Activated CD4-positive, alpha-beta memory T cell treated with anti-CD3 and anti-CD28 coated beads, Interleukin-2, amount 10 ng/mL, durations not matched to agents 7 days and 5 days (primary cell): ENCODE data around the gene SLC9A9. TPM values are rescaled to one million over a fixed set of nuclear protein-coding genes. Genes with fewer than 3 reads are reported as not detected.

ENCODE experiments used
- CTCF ChIA-PET: fragments of 350-600 bp; sonication (Branson Sonifier 250); formaldehyde crosslinking; loops from one replicate; lab custom pipeline; 2021; ENCODE audit warnings: antibody characterized with exemption, inconsistent platforms; lab: Charles Lee
- POLR2A ChIA-PET: fragments of 350-600 bp; sonication (Branson Sonifier 250); formaldehyde crosslinking; loops from one replicate; lab custom pipeline; 2021; ENCODE audit warnings: antibody characterized with exemption; lab: Charles Lee
- DNase-seq: peaks from one replicate; pipeline ENCODE4 v3.0.0-alpha.2; 2020
- H3K27ac Mint-ChIP-seq: one replicate; pipeline ENCODE4 v1.8.0; 2021; ENCODE audit warnings: mild to moderate bottlenecking, mixed read lengths
- H3K27me3 Mint-ChIP-seq: one replicate; pipeline ENCODE4 v1.8.0; 2021; ENCODE audit warnings: mixed read lengths
- H3K36me3 Mint-ChIP-seq: one replicate; pipeline ENCODE4 v1.8.0; 2021; ENCODE audit warnings: low read depth, mixed read lengths
- H3K4me1 Mint-ChIP-seq: one replicate; pipeline ENCODE4 v1.8.0; 2021; ENCODE audit warnings: mixed read lengths
- H3K4me3 Mint-ChIP-seq: one replicate; pipeline ENCODE4 v1.8.0; 2021; ENCODE audit warnings: mild to moderate bottlenecking, mixed read lengths
- H3K9me3 Mint-ChIP-seq: one replicate; pipeline ENCODE4 v1.8.0; 2021; ENCODE audit warnings: mixed read lengths
- total RNA-seq, 2 experiments: library from RNA; stranded (reverse); gene quantifications; one replicate each; pipeline ENCODE4 v1.2.3, GENCODE V29; 2021

SLC9A9 gene
- total RNA-seq, 2 experiments from 2014 or later: 16.9 to 18.5 TPM

GRCh38 chr3:143237077-143237627 lies 611.1 kb downstream of the SLC9A9 start:
- Mint-ChIP-seq H3K27me3 (peaks cover 2% of the 10 kb centered on the region), H3K36me3 (no peaks in the 10 kb centered on the region), H3K9me3 (no peaks in the 10 kb centered on the region), H3K4me1 (no peaks in the 10 kb centered on the region), H3K27ac (no peak overlapping the region), H3K4me3 (no peak overlapping the region)
- CTCF ChIA-PET: no interaction called here
- no peak for DNase-seq
- POLR2A ChIA-PET: no interaction called here

GRCh38 chr3:143236226-143236964 lies 611.9 kb downstream of the SLC9A9 start:
- H3K27me3 Mint-ChIP-seq: peaks cover 2% of the 10 kb centered on the region
- ChIA-PET POLR2A (no interaction called here), CTCF (no interaction called here)
- H3K27ac Mint-ChIP-seq: no peak overlapping the region
- H3K4me3 Mint-ChIP-seq: no peak overlapping the region
- DNase-seq: no peak
- no peaks in the 10 kb centered on the region for H3K36me3 Mint-ChIP-seq
- H3K4me1 Mint-ChIP-seq: no peaks in the 10 kb centered on the region
- no peaks in the 10 kb centered on the region for H3K9me3 Mint-ChIP-seq

GRCh38 chr3:143235614-143236204 lies 612.6 kb downstream of the SLC9A9 start:
- Mint-ChIP-seq H3K4me1 (no peaks in the 10 kb centered on the region), H3K27ac (no peak overlapping the region), H3K4me3 (no peak overlapping the region), H3K36me3 (no peaks in the 10 kb centered on the region), H3K27me3 (peaks cover 2% of the 10 kb centered on the region), H3K9me3 (no peaks in the 10 kb centered on the region)
- ChIA-PET CTCF (no interaction called here), POLR2A (no interaction called here)
- DNase-seq: no peak

GRCh38 chr3:143234526-143234925 lies 613.7 kb downstream of the SLC9A9 start:
- Mint-ChIP-seq H3K27ac (no peak overlapping the region), H3K27me3 (peaks cover 2% of the 10 kb centered on the region), H3K9me3 (no peaks in the 10 kb centered on the region), H3K4me1 (no peaks in the 10 kb centered on the region), H3K4me3 (no peak overlapping the region), H3K36me3 (no peaks in the 10 kb centered on the region)
- CTCF ChIA-PET: no interaction called here
- no peak for DNase-seq
- POLR2A ChIA-PET: no interaction called here

GRCh38 chr3:143232981-143233380 lies 615.3 kb downstream of the SLC9A9 start:
- POLR2A ChIA-PET: no interaction called here
- Mint-ChIP-seq H3K36me3 (no peaks in the 10 kb centered on the region), H3K27me3 (peaks cover 2% of the 10 kb centered on the region), H3K4me1 (no peaks in the 10 kb centered on the region), H3K27ac (no peak overlapping the region), H3K4me3 (no peak overlapping the region), H3K9me3 (no peaks in the 10 kb centered on the region)
- DNase-seq: no peak
- CTCF ChIA-PET: no interaction called here

- DNase-seq: no peak
- Mint-ChIP-seq H3K9me3 (no peaks in the 10 kb centered on the region), H3K4me1 (no peaks in the 10 kb centered on the region), H3K27ac (no peak overlapping the region), H3K4me3 (no peak overlapping the region), H3K27me3 (peaks cover 2% of the 10 kb centered on the region), H3K36me3 (no peaks in the 10 kb centered on the region)
- CTCF ChIA-PET: no interaction called here
- POLR2A ChIA-PET: no interaction called here
Observed at GRCh38 chr3:143228405-143228804, 619.9 kb downstream of the SLC9A9 start.

GRCh38 chr3:143226678-143227291 lies 621.5 kb downstream of the SLC9A9 start:
- H3K27ac Mint-ChIP-seq: no peak overlapping the region
- no peak overlapping the region for H3K4me3 Mint-ChIP-seq
- no peak for DNase-seq
- no peaks in the 10 kb centered on the region for H3K4me1 Mint-ChIP-seq
- ChIA-PET POLR2A (interaction anchor here (1.0 kb wide), 1 partner anchor 13 kb away, joined by 3 read pairs; no protein-coding TSS in a partner anchor), CTCF (no interaction called here)
- H3K36me3 Mint-ChIP-seq: no peaks in the 10 kb centered on the region
- no peaks in the 10 kb centered on the region for H3K27me3 Mint-ChIP-seq
- no peaks in the 10 kb centered on the region for H3K9me3 Mint-ChIP-seq

- Mint-ChIP-seq H3K4me3 (no peak overlapping the region), H3K4me1 (no peaks in the 10 kb centered on the region), H3K27ac (no peak overlapping the region), H3K36me3 (no peaks in the 10 kb centered on the region), H3K9me3 (no peaks in the 10 kb centered on the region), H3K27me3 (peaks cover 5% of the 10 kb centered on the region)
- CTCF ChIA-PET: no interaction called here
- POLR2A ChIA-PET: no interaction called here
- no peak for DNase-seq
Observed at GRCh38 chr3:143224716-143225115, 623.6 kb downstream of the SLC9A9 start.

GRCh38 chr3:143222981-143223380 lies 625.3 kb downstream of the SLC9A9 start:
- Mint-ChIP-seq H3K4me3 (no peak overlapping the region), H3K9me3 (no peaks in the 10 kb centered on the region), H3K4me1 (no peaks in the 10 kb centered on the region), H3K27ac (no peak overlapping the region), H3K27me3 (peaks cover 5% of the 10 kb centered on the region), H3K36me3 (no peaks in the 10 kb centered on the region)
- DNase-seq: no peak
- ChIA-PET POLR2A (no interaction called here), CTCF (no interaction called here)

- DNase-seq: no peak
- H3K27me3 Mint-ChIP-seq: peaks cover 5% of the 10 kb centered on the region
- ChIA-PET POLR2A (no interaction called here), CTCF (no interaction called here)
- no peaks in the 10 kb centered on the region for H3K9me3 Mint-ChIP-seq
- H3K27ac Mint-ChIP-seq: no peak overlapping the region
- H3K36me3 Mint-ChIP-seq: no peaks in the 10 kb centered on the region
- no peak overlapping the region for H3K4me3 Mint-ChIP-seq
- no peaks in the 10 kb centered on the region for H3K4me1 Mint-ChIP-seq
Observed at GRCh38 chr3:143222505-143222904, 625.8 kb downstream of the SLC9A9 start.

- POLR2A ChIA-PET: no interaction called here
- Mint-ChIP-seq H3K4me3 (no peak overlapping the region), H3K9me3 (no peaks in the 10 kb centered on the region), H3K36me3 (no peaks in the 10 kb centered on the region), H3K27me3 (peaks cover 5% of the 10 kb centered on the region), H3K4me1 (no peaks in the 10 kb centered on the region), H3K27ac (no peak overlapping the region)
- DNase-seq: no peak
- CTCF ChIA-PET: no interaction called here
Observed at GRCh38 chr3:143221446-143221845, 626.8 kb downstream of the SLC9A9 start.

GRCh38 chr3:143220741-143221140 lies 627.5 kb downstream of the SLC9A9 start:
- peaks cover 5% of the 10 kb centered on the region for H3K27me3 Mint-ChIP-seq

GRCh38 chr3:143218166-143218835 lies 630.0 kb downstream of the SLC9A9 start:
- peaks cover 5% of the 10 kb centered on the region for H3K27me3 Mint-ChIP-seq
- no peaks in the 10 kb centered on the region for H3K36me3 Mint-ChIP-seq
- H3K4me3 Mint-ChIP-seq: no peak overlapping the region
- ChIA-PET POLR2A (no interaction called here), CTCF (no interaction called here)
- H3K9me3 Mint-ChIP-seq: no peaks in the 10 kb centered on the region
- H3K4me1 Mint-ChIP-seq: no peaks in the 10 kb centered on the region
- DNase-seq: no peak
- H3K27ac Mint-ChIP-seq: no peak overlapping the region

More at GRCh38 chr3:143220741-143221140, 627.5 kb downstream of the SLC9A9 start:
- DNase-seq: no peak
- no peak overlapping the region for H3K27ac Mint-ChIP-seq
- no peaks in the 10 kb centered on the region for H3K36me3 Mint-ChIP-seq
- ChIA-PET POLR2A (no interaction called here), CTCF (no interaction called here)
- no peaks in the 10 kb centered on the region for H3K9me3 Mint-ChIP-seq
- no peaks in the 10 kb centered on the region for H3K4me1 Mint-ChIP-seq
- no peak overlapping the region for H3K4me3 Mint-ChIP-seq
